Measurements from ENCODE around the gene CEMIP.

DNA sequence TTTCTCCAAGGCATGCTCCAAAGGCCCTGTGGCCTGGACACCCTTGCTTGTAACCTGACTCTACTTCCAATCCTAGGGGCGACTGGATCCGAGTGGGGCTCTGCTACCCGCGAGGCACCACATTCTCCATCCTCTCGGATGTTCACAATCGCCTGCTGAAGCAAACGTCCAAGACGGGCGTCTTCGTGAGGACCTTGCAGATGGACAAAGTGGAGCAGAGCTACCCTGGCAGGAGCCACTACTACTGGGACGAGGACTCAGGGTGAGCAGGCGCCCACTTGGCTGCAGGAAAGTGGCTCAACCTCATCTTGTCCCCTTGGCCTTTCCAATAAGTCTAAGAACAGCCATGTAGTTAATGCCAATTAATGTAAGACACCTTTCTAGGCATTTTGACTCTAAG, 158.5 kb downstream of the CEMIP start:
- TF ChIP-seq POLR2A (IDR thresholded peaks at IDR 0.05), result no peak
- TF ChIP-seq, protein P1, sequence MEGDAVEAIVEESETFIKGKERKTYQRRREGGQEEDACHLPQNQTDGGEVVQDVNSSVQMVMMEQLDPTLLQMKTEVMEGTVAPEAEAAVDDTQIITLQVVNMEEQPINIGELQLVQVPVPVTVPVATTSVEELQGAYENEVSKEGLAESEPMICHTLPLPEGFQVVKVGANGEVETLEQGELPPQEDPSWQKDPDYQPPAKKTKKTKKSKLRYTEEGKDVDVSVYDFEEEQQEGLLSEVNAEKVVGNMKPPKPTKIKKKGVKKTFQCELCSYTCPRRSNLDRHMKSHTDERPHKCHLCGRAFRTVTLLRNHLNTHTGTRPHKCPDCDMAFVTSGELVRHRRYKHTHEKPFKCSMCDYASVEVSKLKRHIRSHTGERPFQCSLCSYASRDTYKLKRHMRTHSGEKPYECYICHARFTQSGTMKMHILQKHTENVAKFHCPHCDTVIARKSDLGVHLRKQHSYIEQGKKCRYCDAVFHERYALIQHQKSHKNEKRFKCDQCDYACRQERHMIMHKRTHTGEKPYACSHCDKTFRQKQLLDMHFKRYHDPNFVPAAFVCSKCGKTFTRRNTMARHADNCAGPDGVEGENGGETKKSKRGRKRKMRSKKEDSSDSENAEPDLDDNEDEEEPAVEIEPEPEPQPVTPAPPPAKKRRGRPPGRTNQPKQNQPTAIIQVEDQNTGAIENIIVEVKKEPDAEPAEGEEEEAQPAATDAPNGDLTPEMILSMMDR (IDR thresholded peaks at IDR 0.05), result no peak
